Kidney capillary endothelial cell (primary cell): Measurements from ENCODE around the gene DNM3.
"Not testable (repeated sequence)": the region's sequence is repeated elsewhere in the genome, so short reads cannot be mapped to it uniquely, and the experiment has no call there.

Experiments used
- DNase-seq: peaks from one replicate; pipeline ENCODE4 v3.0.0-alpha.2; 2018; ENCODE audit warnings: low spot score

The DNM3 gene

GRCh38 chr1:172425339-172425738 is 584.0 kb downstream of the DNM3 start:
- no peak for DNase-seq

GRCh38 chr1:172427191-172427590 is 585.9 kb downstream of the DNM3 start:
- DNase-seq = no peak

- peak; percentile 44 for DNase-seq
These were observed 588.2 kb downstream of the DNM3 start for GRCh38 chr1:172429331-172430127.

GRCh38 chr1:172430128-172430454 is 588.8 kb downstream of the DNM3 start:
- DNase-seq = no peak

- DNase-seq = no peak
These were observed 589.9 kb downstream of the DNM3 start for GRCh38 chr1:172431204-172431603.

GRCh38 chr1:172431721-172432192 is 590.5 kb downstream of the DNM3 start:
- DNase-seq = no peak

GRCh38 chr1:172437183-172437582 is 595.9 kb downstream of the DNM3 start:
- DNase-seq = not testable (repeated sequence)

- no peak for DNase-seq
These were observed 601.1 kb downstream of the DNM3 start for GRCh38 chr1:172442404-172442803.

- no peak for DNase-seq
These were observed 601.7 kb downstream of the DNM3 start for GRCh38 chr1:172442843-172443565.

GRCh38 chr1:172443666-172444453 is 602.6 kb downstream of the DNM3 start, which contains the start of gene PIGC:
Gene PIGC, minus strand, starts transcription at chr1:172444069. Its CDS starts 1,447 bp downstream, at chr1:172442622.
- DNase-seq = peak; percentile 81

GRCh38 chr1:172446547-172446946 is 605.2 kb downstream of the DNM3 start:
- no peak for DNase-seq

- no peak for DNase-seq
These were observed 606.3 kb downstream of the DNM3 start for GRCh38 chr1:172447641-172448040.

- DNase-seq = no peak
These were observed 607.8 kb downstream of the DNM3 start for GRCh38 chr1:172448995-172449584.

- DNase-seq = peak; percentile 49
These were observed 608.6 kb downstream of the DNM3 start for GRCh38 chr1:172449585-172450523.

- no peak for DNase-seq
These were observed 609.2 kb downstream of the DNM3 start for GRCh38 chr1:172450524-172450885.

GRCh38 chr1:172451002-172451443 is 609.7 kb downstream of the DNM3 start:
- no peak for DNase-seq

- DNase-seq = no peak
These were observed 611.3 kb downstream of the DNM3 start for GRCh38 chr1:172452536-172453152.

GRCh38 chr1:172453153-172453545 is 611.9 kb downstream of the DNM3 start:
- no peak for DNase-seq

GRCh38 chr1:172453607-172454006 is 612.3 kb downstream of the DNM3 start:
- DNase-seq = no peak

GRCh38 chr1:172455451-172455850 is 614.2 kb downstream of the DNM3 start:
- DNase-seq = no peak
